Measurements from ENCODE around the gene DEPDC1.

DNA sequence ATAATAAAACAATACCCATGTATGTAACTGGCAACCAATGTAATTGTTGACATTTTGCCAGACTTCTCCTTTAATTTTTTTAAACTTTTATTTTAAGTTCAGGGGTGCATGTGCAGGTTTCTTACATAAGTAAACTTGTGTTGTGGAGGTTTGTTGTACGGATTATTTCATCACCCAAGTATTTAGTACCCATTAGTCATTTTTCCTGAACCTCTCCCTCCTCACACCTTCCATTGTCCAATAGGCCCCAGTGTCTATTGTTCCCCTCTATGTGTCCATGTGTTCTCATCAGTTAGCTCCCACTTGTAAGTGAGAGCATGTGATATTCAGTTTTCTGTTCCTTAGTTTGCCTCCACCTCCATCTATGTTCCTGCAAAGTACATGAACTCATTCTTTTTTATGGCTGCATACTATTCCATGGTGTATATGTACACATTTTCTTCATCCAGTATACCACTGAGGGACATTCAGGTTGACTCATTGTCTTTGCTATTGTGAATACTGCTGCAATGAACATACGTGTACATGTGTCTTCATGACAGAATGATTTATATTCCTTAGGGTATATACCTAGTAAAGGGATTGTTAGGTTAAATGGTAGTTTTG is 6.7 kb downstream of the DEPDC1 start:
- TF ChIP-seq, protein P1, sequence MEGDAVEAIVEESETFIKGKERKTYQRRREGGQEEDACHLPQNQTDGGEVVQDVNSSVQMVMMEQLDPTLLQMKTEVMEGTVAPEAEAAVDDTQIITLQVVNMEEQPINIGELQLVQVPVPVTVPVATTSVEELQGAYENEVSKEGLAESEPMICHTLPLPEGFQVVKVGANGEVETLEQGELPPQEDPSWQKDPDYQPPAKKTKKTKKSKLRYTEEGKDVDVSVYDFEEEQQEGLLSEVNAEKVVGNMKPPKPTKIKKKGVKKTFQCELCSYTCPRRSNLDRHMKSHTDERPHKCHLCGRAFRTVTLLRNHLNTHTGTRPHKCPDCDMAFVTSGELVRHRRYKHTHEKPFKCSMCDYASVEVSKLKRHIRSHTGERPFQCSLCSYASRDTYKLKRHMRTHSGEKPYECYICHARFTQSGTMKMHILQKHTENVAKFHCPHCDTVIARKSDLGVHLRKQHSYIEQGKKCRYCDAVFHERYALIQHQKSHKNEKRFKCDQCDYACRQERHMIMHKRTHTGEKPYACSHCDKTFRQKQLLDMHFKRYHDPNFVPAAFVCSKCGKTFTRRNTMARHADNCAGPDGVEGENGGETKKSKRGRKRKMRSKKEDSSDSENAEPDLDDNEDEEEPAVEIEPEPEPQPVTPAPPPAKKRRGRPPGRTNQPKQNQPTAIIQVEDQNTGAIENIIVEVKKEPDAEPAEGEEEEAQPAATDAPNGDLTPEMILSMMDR (conservative IDR thresholded peaks at IDR 0.05): no peak
- TF ChIP-seq EZH2 (IDR thresholded peaks at IDR 0.05; ENCODE audit: low read depth): no peak
